K562 (cell line): ENCODE data around the gene DHCR7. TPM values are rescaled to one million over a fixed set of nuclear protein-coding genes. Genes with fewer than 3 reads are reported as not detected.

Source experiments
- ATAC-seq: fragments of 200-7000 bp; cut with Tn5 transposase; 3 replicates; pipeline ENCODE4 v1.9.1; 2020; ENCODE audit warnings: moderate library complexity
- BruUV-seq: library from RNA; stranded (reverse); fragments of 400-500 nt; replicated peaks from 2 replicates; lab custom pipeline; 2021; lab: Mats Ljungman, UMichigan
- CTCF ChIA-PET: fragments of 300-600 bp; formaldehyde crosslinking; extraction: SDS; loops from one replicate; lab custom pipeline; 2021; ENCODE audit warnings: low intra/inter-chr PET ratio; lab: Yijun Ruan, JAX
- POLR2A ChIA-PET: fragments of 300-600, 350-650 bp; sonication (Branson Sonifier 250); formaldehyde crosslinking; extraction: SDS; loops from one replicate; lab custom pipeline; 2021; ENCODE audit warnings: antibody characterized with exemption, inconsistent platforms; lab: Yijun Ruan, JAX
- DNase-seq, 4 experiments: peaks; one replicate each; pipeline versions ENCODE4 v3.0.0 to v3.0.0-alpha.2; 2011 to 2018; ENCODE audit warnings: low spot score in 3 of 4, mixed read lengths in 3 of 4; ENCODE audit errors: extremely low read depth in 1 of 4
- FAIRE-seq: peaks from 2 replicates; lab custom pipeline; 2011; peaks lifted over from hg19 to GRCh38; lab: Jason Lieb, UNC
- H2AFZ ChIP-seq: 2 replicates; pipeline ENCODE4 v1.6.0; 2011; ENCODE audit warnings: low read depth, low read length, control low read depth, inconsistent platforms
- H3K27ac ChIP-seq: fragments of 200-600 bp; 3 replicates; pipeline ENCODE4 v1.8.0; 2011; ENCODE audit warnings: low read depth, mild to moderate bottlenecking, control low read depth, inconsistent platforms, low read length, moderate library complexity, mixed read lengths; ENCODE audit errors: extremely low read depth
- H3K27me3 ChIP-seq, 2 experiments: fragments of 300-600 bp in 1 of 2; 2 replicates in 1 of 2; 3 replicates in 1 of 2; pipeline versions ENCODE4 v1.6.0 to v1.8.0; 2011; ENCODE audit warnings: inconsistent platforms in 2 of 2, low read length in 2 of 2, mild to moderate bottlenecking in 1 of 2, mixed read lengths in 1 of 2, moderate library complexity in 1 of 2; ENCODE audit not compliant: control insufficient read depth in 2 of 2, insufficient read depth in 2 of 2
- H3K36me3 ChIP-seq: fragments of 300-600 bp; 3 replicates; pipeline ENCODE4 v1.8.0; 2011; ENCODE audit warnings: mild to moderate bottlenecking, low read length, inconsistent platforms; ENCODE audit not compliant: control insufficient read depth, insufficient read depth
- H3K4me1 ChIP-seq, 2 experiments: fragments of 200-600 bp in 1 of 2; replicated peaks in 1 of 2; 2 replicates in 1 of 2; 3 replicates in 1 of 2; pipeline versions ENCODE4 v1.5.1 to v1.8.0; 2011; ENCODE audit warnings: inconsistent platforms in 2 of 2, low read length in 2 of 2, mild to moderate bottlenecking in 1 of 2, mixed read lengths in 1 of 2, moderate library complexity in 1 of 2; ENCODE audit not compliant: control insufficient read depth in 2 of 2, insufficient read depth in 2 of 2
- H3K4me2 ChIP-seq: 2 replicates; pipeline ENCODE4 v1.6.1; 2011; ENCODE audit warnings: low read length, control low read depth, inconsistent platforms, mixed read lengths; ENCODE audit not compliant: insufficient read depth
- H3K4me3 ChIP-seq: fragments of 200-600 bp; sonication (generic), shearing (Covaris generic); 2 replicates; pipeline ENCODE4 v1.5.1; 2016; ENCODE audit warnings: control low read depth, inconsistent platforms
- H3K79me2 ChIP-seq: fragments of 200-600 bp; 3 replicates; pipeline ENCODE4 v1.8.0; 2011; ENCODE audit warnings: low read length, inconsistent platforms; ENCODE audit not compliant: control insufficient read depth, insufficient read depth
- H3K9ac ChIP-seq, 2 experiments: 2 replicates each; pipeline versions ENCODE4 v1.6.0 to v1.6.1; 2011; ENCODE audit warnings: low read depth in 2 of 2, low read length in 2 of 2, control low read depth in 1 of 2, inconsistent platforms in 1 of 2, mild to moderate bottlenecking in 1 of 2, mixed read lengths in 1 of 2; ENCODE audit not compliant: insufficient read depth in 1 of 2
- H3K9me1 ChIP-seq: one replicate; pipeline ENCODE4 v1.6.0; 2011; ENCODE audit warnings: inconsistent platforms, mild to moderate bottlenecking, low read length, moderate library complexity; ENCODE audit not compliant: control insufficient read depth, insufficient read depth
- H3K9me3 ChIP-seq: replicated peaks from 2 replicates; pipeline ENCODE4 v1.5.1; 2011; ENCODE audit warnings: low read depth, low read length, inconsistent platforms; ENCODE audit not compliant: control insufficient read depth, insufficient read depth
- H4K20me1 ChIP-seq: replicated peaks from 2 replicates; pipeline ENCODE4 v1.6.1; 2011; ENCODE audit warnings: low read length, inconsistent platforms, mixed read lengths; ENCODE audit not compliant: control insufficient read depth, insufficient read depth
- ATF7 ChIP-seq: fragments of 450-650 bp; IDR thresholded peaks from 2 replicates; pipeline ENCODE4 v1.7.1; 2014; ENCODE audit warnings: mild to moderate bottlenecking, moderate library complexity
- CBFA2T3 ChIP-seq: fragments of 450-650 bp; IDR thresholded peaks from 2 replicates; pipeline ENCODE4 v1.6.1; 2017
- COPS2 ChIP-seq: fragments of 450-650 bp; conservative IDR thresholded peaks from 2 replicates; pipeline ENCODE4 v1.6.1; 2016; ENCODE audit warnings: mild to moderate bottlenecking, moderate library complexity
- HNRNPK ChIP-seq: fragments of 200-400 bp; formaldehyde crosslinking; IDR thresholded peaks from one replicate; pipeline ENCODE4 v1.6.1; 2018; ENCODE audit warnings: mild to moderate bottlenecking, low read depth, low read length; ENCODE audit not compliant: poor library complexity, severe bottlenecking
- MEIS2 ChIP-seq: fragments of 450-650 bp; IDR thresholded peaks from 2 replicates; pipeline ENCODE4 v1.6.1; 2014; ENCODE audit warnings: mild to moderate bottlenecking; ENCODE audit not compliant: partially characterized antibody
- MXI1 ChIP-seq: IDR thresholded peaks from 2 replicates; pipeline ENCODE4 v1.6.1; 2011; ENCODE audit warnings: low read depth, mild to moderate bottlenecking, improper control_type of control experiment, low read length
- NUFIP1 ChIP-seq: fragments of 450-650 bp; IDR thresholded peaks from 2 replicates; pipeline ENCODE4 v1.6.1; 2018; ENCODE audit not compliant: partially characterized antibody
- PBX2 ChIP-seq, 2 experiments: IDR thresholded peaks in 1 of 2; conservative IDR thresholded peaks in 1 of 2; 2 replicates each; pipeline ENCODE4 v1.6.1; 2016; ENCODE audit warnings: low read depth in 2 of 2, mild to moderate bottlenecking in 1 of 2, missing compliant biosample characterization in 1 of 2, missing genetic modification characterization in 1 of 2, moderate library complexity in 1 of 2
- TRIM28 ChIP-seq: fragments of 450-650 bp; IDR thresholded peaks from 2 replicates; pipeline ENCODE4 v1.6.1; 2017
- USF2 ChIP-seq: sonication (generic); formaldehyde crosslinking; IDR thresholded peaks from 2 replicates; pipeline ENCODE4 v1.5.0; 2020; ENCODE audit warnings: missing genetic modification reagents
- YBX1 ChIP-seq: fragments of 450-650 bp; IDR thresholded peaks from 2 replicates; pipeline ENCODE4 v1.7.1; 2016; ENCODE audit warnings: mild to moderate bottlenecking
- ZBTB17 ChIP-seq: fragments of 450-650 bp; formaldehyde crosslinking; IDR thresholded peaks from 2 replicates; pipeline ENCODE4 v1.4.0; 2020; ENCODE audit warnings: mild to moderate bottlenecking
- ZKSCAN1 ChIP-seq: fragments of 150-350 bp; IDR thresholded peaks from 2 replicates; pipeline ENCODE4 v1.6.1; 2016; ENCODE audit warnings: low read depth, low read length
- ZNF384 ChIP-seq: IDR thresholded peaks from 2 replicates; pipeline ENCODE4 v1.6.1; 2012; ENCODE audit warnings: low read depth, low read length, improper control_type of control experiment
- ZNF740 ChIP-seq, 3 experiments: fragments of 200-800 bp in 1 of 3; sonication (Bioruptor generic) in 1 of 3; sonication (generic) in 1 of 3; formaldehyde crosslinking in 1 of 3; IDR thresholded peaks; 2 replicates each; pipeline versions ENCODE4 v1.6.1 to v1.8.0; 2016 to 2022; ENCODE audit warnings: mild to moderate bottlenecking in 2 of 3, missing compliant biosample characterization in 2 of 3, missing genetic modification characterization in 2 of 3, missing genetic modification reagents in 1 of 3
- ZZZ3 ChIP-seq: fragments of 450-650 bp; IDR thresholded peaks from 2 replicates; pipeline ENCODE4 v1.6.1; 2016; ENCODE audit warnings: antibody characterized with exemption, mild to moderate bottlenecking, moderate library complexity
- WGBS: fragments of 100-300 bp; shearing (Covaris generic); methylation state at CpG from one replicate; pipeline ENCODE4 v1.1.6; 2016; ENCODE audit warnings: low coverage, mixed read lengths; ENCODE audit not compliant: insufficient coverage; ENCODE audit errors: missing lambda C conversion rate; 5-methylcytosine and 5-hydroxymethylcytosine counted together
- in situ Hi-C: fragments of 300-500 bp; cut with MboI; formaldehyde crosslinking; loops from 4 replicates; pipeline ENCODE4 v1.15.0; 2018; ENCODE audit warnings: inconsistent platforms, mixed read lengths
- intact Hi-C: fragments of 100-400 bp; cut with micrococcal nuclease; formaldehyde crosslinking; loops from 2 replicates; pipeline ENCODE4 v1.14.2; 2022
- polyA plus RNA-seq, 8 experiments: library from polyadenylated mRNA; depleted of rRNA in 4 of 8; stranded (reverse) in 5 of 8; unstranded in 3 of 8; fragments of >200 nt; fragmentation: Nextera tagmentation in 2 of 8; fragmentation: Illumina TruSeq in 1 of 8; extraction: Ambion mirVana in 2 of 8; extraction: Trizol in 1 of 8; gene quantifications; 2 replicates each; pipeline versions ENCODE4 v1.2.1 to v1.2.3, GENCODE V29; 2011 to 2014; ENCODE audit warnings: inconsistent platforms in 1 of 8, missing spikeins in 1 of 8
- total RNA-seq, 7 experiments: library from RNA; depleted of rRNA in 6 of 7; stranded (reverse); fragments of >200 nt in 6 of 7; fragmentation: Illumina TruSeq in 2 of 7; extraction: Trizol in 2 of 7; gene quantifications; 2 replicates each; pipeline versions ENCODE4 v1.2.1 to v1.2.3, GENCODE V29; 2011 to 2021; ENCODE audit warnings: low replicate concordance in 1 of 7

The DHCR7 gene
- total and polyA plus RNA-seq, 9 of the 15 experiments (the other 6 are each of a cell fraction or from before 2014, with no cell fraction given): 8.4 to 192 (median 82.4) TPM

GRCh38 chr11:71449596-71449995 is 1.4 kb upstream of the DHCR7 start:
- H3K4me1 ChIP-seq: peaks cover 12 to 43% of the 10 kb centered on the region in 2 experiments; a peak in 4 of 5 replicates
- H3K4me2 ChIP-seq: peak overlapping the region; percentile 95
- FAIRE-seq (peak; percentile 62), DNase-seq (peak in 2 of 4 experiments; percentile 27 to 56), ATAC-seq (no peak)
- peaks cover 35% of the 10 kb centered on the region for H3K36me3 ChIP-seq
- H3K27ac ChIP-seq: peak overlapping the region; percentile 63
- peak overlapping the region; percentile 77 to 80; a peak in 3 of 4 replicates for H3K9ac ChIP-seq
- H3K9me1 ChIP-seq: no peaks in the 10 kb centered on the region
- H2AFZ ChIP-seq: peak overlapping the region; percentile 91
- ChIA-PET CTCF (no interaction called here), POLR2A (interaction anchor here (0.6 to 3.2 kb wide), 3 partner anchors 10 to 931 kb away, joined by 3 to 26 read pairs (median 4); no protein-coding TSS in a partner anchor)
- H3K27me3 ChIP-seq: no peaks in the 10 kb centered on the region
- 0 out of 2 replicates have a peak, but pooled peaks cover 3% of the 10 kb centered on the region for H3K9me3 ChIP-seq
- BruUV-seq: no TSS peak
- peaks cover 87% of the 10 kb centered on the region for H3K79me2 ChIP-seq
- H4K20me1 ChIP-seq: no peaks in the 10 kb centered on the region
- H3K4me3 ChIP-seq: peak overlapping the region; percentile 67
- 2% methylated on average over 6 of the region's 6 CpGs for WGBS
- intact Hi-C loops (loop anchor here (10.0 kb wide), 1 partner anchor 85 kb away; the partner anchor contains the start of gene KRTAP5-8), in situ Hi-C loops (no loop called here)
- TF ChIP-seq ZNF384 (0 out of 2 replicates have a peak, but pooled peaks have one; percentile 11), MXI1 (peak; percentile 20; the same call in 1 of the 2 replicates), ZKSCAN1 (0 out of 2 replicates have a peak, but pooled peaks have one; percentile 17), HNRNPK (no peak), COPS2 (no peak), ZBTB17 (CRISPR knock-in tag) (no peak), MEIS2 (peak; percentile 67), TRIM28 (0 out of 2 replicates have a peak, but pooled peaks have one; percentile 18), USF2 (CRISPR knock-in tag) (no peak), PBX2 (CRISPR knock-in tag; IDR thresholded peaks at IDR 0.05; ENCODE audit: low read depth) (no peak), PBX2 (tag; conservative IDR thresholded peaks at IDR 0.05; ENCODE audit: low read depth) (0 out of 2 replicates have a peak, but pooled peaks have one; percentile 15), CBFA2T3 (peak; percentile 34; the same call in 1 of the 2 replicates), ATF7 (0 out of 2 replicates have a peak, but pooled peaks have one; percentile 12), YBX1 (no peak), NUFIP1 (no peak), ZZZ3 (no peak), ZNF740 (CRISPR knock-in tag; IDR thresholded peaks at IDR 0.05) (peak; percentile 74; the same call in 1 of the 2 replicates), ZNF740 (tag; IDR thresholded peaks at IDR 0.05) (peak in 1 of 2 experiments; percentile 69; a peak in 2 of 4 replicates)
